Chondrocyte (in vitro differentiated cells): ENCODE measurements around the gene MAP7D3. TPM values are rescaled to one million over a fixed set of nuclear protein-coding genes. Genes with fewer than 3 reads are reported as not detected.

Source experiments
- DNase-seq: peaks from one replicate; pipeline ENCODE4 v3.0.0; 2021; ENCODE audit warnings: mixed read lengths, low spot score
- H3K27ac Mint-ChIP-seq: one replicate; pipeline ENCODE4 v1.8.0; 2021; ENCODE audit warnings: mild to moderate bottlenecking, moderate library complexity, mixed read lengths; ENCODE audit not compliant: unreplicated experiment
- H3K27me3 Mint-ChIP-seq: 2 replicates; pipeline ENCODE4 v1.8.0; 2021; ENCODE audit warnings: low read depth, mixed read lengths
- H3K36me3 Mint-ChIP-seq: 2 replicates; pipeline ENCODE4 v1.8.0; 2021; ENCODE audit warnings: low read depth, mixed read lengths
- H3K4me1 Mint-ChIP-seq: 2 replicates; pipeline ENCODE4 v1.8.0; 2021; ENCODE audit warnings: low read depth, mild to moderate bottlenecking, mixed read lengths
- H3K4me3 Mint-ChIP-seq: one replicate; pipeline ENCODE4 v1.8.0; 2021; ENCODE audit warnings: mild to moderate bottlenecking, moderate library complexity, mixed read lengths; ENCODE audit not compliant: unreplicated experiment
- H3K9me3 Mint-ChIP-seq: 2 replicates; pipeline ENCODE4 v1.8.0; 2021; ENCODE audit warnings: low read depth, mixed read lengths
- CTCF ChIP-seq: fragments of 200-600 bp; sonication (generic); IDR thresholded peaks from 2 replicates; pipeline ENCODE4 v1.5.0; 2021; ENCODE audit warnings: antibody characterized with exemption, mild to moderate bottlenecking, moderate library complexity
- total RNA-seq: library from RNA; stranded (reverse); gene quantifications from 3 replicates; pipeline ENCODE4 v1.2.1, GENCODE V29; 2021

MAP7D3 gene
- total RNA-seq, 1 donor from 2014 or later, result 48.2 TPM

- Mint-ChIP-seq H3K4me3 (peak overlapping the region; percentile 20), H3K27ac (peak overlapping the region; percentile 53), H3K27me3 (no peaks in the 10 kb centered on the region), H3K9me3 (peaks cover 4% of the 10 kb centered on the region), H3K36me3 (peaks cover 16% of the 10 kb centered on the region), H3K4me1 (peaks cover 95% of the 10 kb centered on the region)
- DNase-seq, result no peak
- no peak for TF ChIP-seq CTCF
These were observed 53.2 kb downstream of the MAP7D3 start for GRCh38 chrX:136198010-136198409.

- peaks cover 4% of the 10 kb centered on the region for H3K9me3 Mint-ChIP-seq
- H3K4me3 Mint-ChIP-seq, result peak overlapping the region; percentile 40
- no peaks in the 10 kb centered on the region for H3K27me3 Mint-ChIP-seq
- peaks cover 14% of the 10 kb centered on the region for H3K36me3 Mint-ChIP-seq
- no peak for TF ChIP-seq CTCF
- no peak for DNase-seq
- peaks cover 95% of the 10 kb centered on the region for H3K4me1 Mint-ChIP-seq
- H3K27ac Mint-ChIP-seq, result peak overlapping the region; percentile 89
These were observed 54.5 kb downstream of the MAP7D3 start for GRCh38 chrX:136196691-136197155.

GRCh38 chrX:136195247-136195646, 56.0 kb downstream of the MAP7D3 start:
- Mint-ChIP-seq H3K27me3 (no peaks in the 10 kb centered on the region), H3K9me3 (peaks cover 4% of the 10 kb centered on the region), H3K4me1 (peaks cover 92% of the 10 kb centered on the region), H3K4me3 (no peak overlapping the region), H3K36me3 (peaks cover 15% of the 10 kb centered on the region), H3K27ac (peak overlapping the region; percentile 75)
- no peak for TF ChIP-seq CTCF
- DNase-seq, result no peak

GRCh38 chrX:136194536-136194935, 56.7 kb downstream of the MAP7D3 start:
- H3K36me3 Mint-ChIP-seq, result peaks cover 15% of the 10 kb centered on the region
- H3K4me1 Mint-ChIP-seq, result peaks cover 91% of the 10 kb centered on the region
- H3K27ac Mint-ChIP-seq, result peak overlapping the region; percentile 38
- TF ChIP-seq CTCF, result no peak
- no peak for DNase-seq
- no peak overlapping the region for H3K4me3 Mint-ChIP-seq
- H3K9me3 Mint-ChIP-seq, result peaks cover 4% of the 10 kb centered on the region
- no peaks in the 10 kb centered on the region for H3K27me3 Mint-ChIP-seq

- H3K4me1 Mint-ChIP-seq, result peaks cover 90% of the 10 kb centered on the region
- H3K27ac Mint-ChIP-seq, result peak overlapping the region; percentile 91
- H3K4me3 Mint-ChIP-seq, result peak overlapping the region; percentile 17
- peaks cover 15% of the 10 kb centered on the region for H3K36me3 Mint-ChIP-seq
- H3K9me3 Mint-ChIP-seq, result peaks cover 4% of the 10 kb centered on the region
- no peak for DNase-seq
- no peaks in the 10 kb centered on the region for H3K27me3 Mint-ChIP-seq
- TF ChIP-seq CTCF, result no peak
These were observed 57.4 kb downstream of the MAP7D3 start for GRCh38 chrX:136193771-136194170.
